GM19193 (cell line): ENCODE results near the gene MYH10.

Source experiments
- POLR2A ChIP-seq: IDR thresholded peaks from 4 replicates; pipeline ENCODE4 v1.6.1; 2011; ENCODE audit not compliant: insufficient read depth, insufficient read length; ENCODE audit errors: extremely low read depth

The MYH10 gene

GRCh38 chr17:8628609-8629169, 1.8 kb downstream of the MYH10 start:
- no peak for TF ChIP-seq POLR2A

- TF ChIP-seq POLR2A, result no peak
Measured at GRCh38 chr17:8628172-8628571, 2.4 kb downstream of the MYH10 start.

GRCh38 chr17:8623591-8623990, 6.9 kb downstream of the MYH10 start:
- TF ChIP-seq POLR2A, result no peak

- TF ChIP-seq POLR2A, result no peak
Measured at GRCh38 chr17:8622191-8622590, 8.3 kb downstream of the MYH10 start.

GRCh38 chr17:8621585-8621984, 8.9 kb downstream of the MYH10 start:
- TF ChIP-seq POLR2A, result no peak

GRCh38 chr17:8619294-8619693, 11.2 kb downstream of the MYH10 start:
- no peak for TF ChIP-seq POLR2A

GRCh38 chr17:8618825-8619224, 11.7 kb downstream of the MYH10 start:
- no peak for TF ChIP-seq POLR2A

GRCh38 chr17:8614988-8615387, 15.5 kb downstream of the MYH10 start:
- TF ChIP-seq POLR2A, result no peak

GRCh38 chr17:8611619-8612298, 18.8 kb downstream of the MYH10 start:
- TF ChIP-seq POLR2A, result no peak

GRCh38 chr17:8611137-8611536, 19.4 kb downstream of the MYH10 start:
- no peak for TF ChIP-seq POLR2A

GRCh38 chr17:8610558-8610957, 20.0 kb downstream of the MYH10 start:
- TF ChIP-seq POLR2A, result no peak

GRCh38 chr17:8609910-8610309, 20.6 kb downstream of the MYH10 start:
- no peak for TF ChIP-seq POLR2A

- no peak for TF ChIP-seq POLR2A
Measured at GRCh38 chr17:8608001-8608400, 22.5 kb downstream of the MYH10 start.

GRCh38 chr17:8606401-8606800, 24.1 kb downstream of the MYH10 start:
- TF ChIP-seq POLR2A, result no peak

- no peak for TF ChIP-seq POLR2A
Measured at GRCh38 chr17:8602679-8603078, 27.8 kb downstream of the MYH10 start.

GRCh38 chr17:8599351-8600011, 31.0 kb downstream of the MYH10 start:
- TF ChIP-seq POLR2A, result no peak

GRCh38 chr17:8598913-8599312, 31.6 kb downstream of the MYH10 start:
- no peak for TF ChIP-seq POLR2A

- no peak for TF ChIP-seq POLR2A
Measured at GRCh38 chr17:8593830-8594229, 36.7 kb downstream of the MYH10 start.
